ENCODE results near the gene SCAMP5.

DNA sequence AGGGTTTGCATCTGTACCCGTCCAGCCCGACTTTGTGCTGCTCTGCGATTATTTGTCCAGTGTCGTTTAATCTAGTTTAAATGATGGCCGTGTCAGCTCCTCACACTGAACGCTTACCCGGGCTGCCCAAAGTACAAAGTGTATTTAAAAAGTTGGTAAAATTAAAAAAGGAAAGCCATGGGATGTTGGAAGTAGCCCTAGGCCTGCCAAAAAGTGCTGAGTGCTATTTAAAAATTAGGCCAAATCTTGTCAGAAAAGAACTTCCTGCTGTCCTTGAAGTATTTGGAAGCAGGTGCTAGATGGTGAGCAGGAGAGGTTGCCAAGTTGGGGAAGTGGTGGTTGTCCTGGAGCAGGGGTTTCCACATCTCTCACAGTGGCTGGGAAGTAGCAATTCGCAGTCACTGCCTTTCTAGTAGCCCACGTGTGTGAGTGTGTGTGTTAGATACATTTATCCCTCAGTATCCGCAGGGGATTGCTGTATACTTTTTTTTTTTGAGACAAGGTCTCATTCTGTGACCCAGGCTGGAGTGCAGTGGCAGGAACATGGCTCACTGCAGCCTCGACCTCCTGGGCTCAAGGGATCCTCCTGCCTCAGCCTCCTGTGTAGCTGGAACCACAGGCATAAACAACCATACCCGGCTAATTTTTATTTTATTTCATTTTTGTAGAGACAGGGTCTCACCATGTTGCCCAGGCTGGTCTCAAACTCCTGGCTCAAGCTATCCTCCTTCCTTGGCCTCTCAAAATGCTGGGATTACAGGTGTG, 28.7 kb downstream of the SCAMP5 start:
- TF ChIP-seq, protein P1, sequence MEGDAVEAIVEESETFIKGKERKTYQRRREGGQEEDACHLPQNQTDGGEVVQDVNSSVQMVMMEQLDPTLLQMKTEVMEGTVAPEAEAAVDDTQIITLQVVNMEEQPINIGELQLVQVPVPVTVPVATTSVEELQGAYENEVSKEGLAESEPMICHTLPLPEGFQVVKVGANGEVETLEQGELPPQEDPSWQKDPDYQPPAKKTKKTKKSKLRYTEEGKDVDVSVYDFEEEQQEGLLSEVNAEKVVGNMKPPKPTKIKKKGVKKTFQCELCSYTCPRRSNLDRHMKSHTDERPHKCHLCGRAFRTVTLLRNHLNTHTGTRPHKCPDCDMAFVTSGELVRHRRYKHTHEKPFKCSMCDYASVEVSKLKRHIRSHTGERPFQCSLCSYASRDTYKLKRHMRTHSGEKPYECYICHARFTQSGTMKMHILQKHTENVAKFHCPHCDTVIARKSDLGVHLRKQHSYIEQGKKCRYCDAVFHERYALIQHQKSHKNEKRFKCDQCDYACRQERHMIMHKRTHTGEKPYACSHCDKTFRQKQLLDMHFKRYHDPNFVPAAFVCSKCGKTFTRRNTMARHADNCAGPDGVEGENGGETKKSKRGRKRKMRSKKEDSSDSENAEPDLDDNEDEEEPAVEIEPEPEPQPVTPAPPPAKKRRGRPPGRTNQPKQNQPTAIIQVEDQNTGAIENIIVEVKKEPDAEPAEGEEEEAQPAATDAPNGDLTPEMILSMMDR (IDR thresholded peaks at IDR 0.05), result no peak
- TF ChIP-seq ZFX (IDR thresholded peaks at IDR 0.05; ENCODE audit: borderline replicate concordance), result no peak
